ENCODE measurements around the gene GNAT2. TPM values are rescaled to one million over a fixed set of nuclear protein-coding genes. Genes with fewer than 3 reads are reported as not detected.

Gene GNAT2
- total RNA-seq, 1 donor from 2014 or later: not detected

- intact Hi-C loops (cut with micrococcal nuclease): loop anchor here (1.0 to 10.0 kb wide), 2 partner anchors 83 to 205 kb away; partner anchors contain the start of gene PSMA5
- ChIA-PET POLR2A (interaction anchor here (0.9 to 2.4 kb wide), 4 partner anchors 10 to 83 kb away, joined by 4 to 10 read pairs (median 8); partner anchors contain the start of genes AMPD2, GNAI3 and GNAT2), CTCF (interaction anchor here (2.2 to 4.9 kb wide), 5 partner anchors 9 to 84 kb away, joined by 5 to 45 read pairs (median 19); partner anchors contain the start of genes AMPD2, GNAI3 and GNAT2)
- ATAC-seq (ENCODE audit: low read depth): no peak
- H3K4me3 Mint-ChIP-seq: no peak overlapping the region
- no peak for TF ChIP-seq CTCF (IDR thresholded peaks at IDR 0.05)
- peaks cover 14% of the 10 kb centered on the region for H3K4me1 Mint-ChIP-seq
- peaks cover 64% of the 10 kb centered on the region for H3K36me3 Mint-ChIP-seq (ENCODE audit: low read depth)
- H3K27me3 Mint-ChIP-seq: no peaks in the 10 kb centered on the region
- no peaks in the 10 kb centered on the region for H3K9me3 Mint-ChIP-seq
- H3K27ac Mint-ChIP-seq: no peak overlapping the region
- DNase-seq: no peak
These were observed 10.1 kb upstream of the GNAT2 start for GRCh38 chr1:109629372-109630030.

GRCh38 chr1:109628540-109629321 lies 9.3 kb upstream of the GNAT2 start:
- H3K4me1 Mint-ChIP-seq: peaks cover 20% of the 10 kb centered on the region
- DNase-seq: no peak
- ATAC-seq (ENCODE audit: low read depth): no peak
- no peak for TF ChIP-seq CTCF (IDR thresholded peaks at IDR 0.05)
- H3K9me3 Mint-ChIP-seq: no peaks in the 10 kb centered on the region
- H3K4me3 Mint-ChIP-seq: no peak overlapping the region
- ChIA-PET POLR2A (interaction anchor here (0.9 to 2.4 kb wide), 4 partner anchors 10 to 82 kb away, joined by 3 to 6 read pairs (median 5); partner anchors contain the start of genes AMPD2, GNAI3 and GNAT2), CTCF (interaction anchor here (0.7 to 4.9 kb wide), 6 partner anchors 9 to 97 kb away, joined by 3 to 45 read pairs (median 14); partner anchors contain the start of genes AMPD2, GNAI3 and GNAT2)
- no peak overlapping the region for H3K27ac Mint-ChIP-seq
- no peaks in the 10 kb centered on the region for H3K27me3 Mint-ChIP-seq
- H3K36me3 Mint-ChIP-seq (ENCODE audit: low read depth): peaks cover 64% of the 10 kb centered on the region
- intact Hi-C loops (cut with micrococcal nuclease): loop anchor here (10.0 kb wide), 1 partner anchor 204 kb away; the partner anchor contains the start of gene PSMA5

GRCh38 chr1:109627692-109628399 lies 8.4 kb upstream of the GNAT2 start:
- ChIA-PET POLR2A (interaction anchor here (0.9 to 2.4 kb wide), 4 partner anchors 9 to 81 kb away, joined by 3 to 6 read pairs (median 5); partner anchors contain the start of genes AMPD2, GNAI3 and GNAT2), CTCF (interaction anchor here (1.1 to 4.9 kb wide), 4 partner anchors 11 to 83 kb away, joined by 3 to 45 read pairs (median 11); partner anchors contain the start of gene GNAI3)
- no peaks in the 10 kb centered on the region for H3K9me3 Mint-ChIP-seq
- no peak overlapping the region for H3K27ac Mint-ChIP-seq
- intact Hi-C loops (cut with micrococcal nuclease): loop anchor here (10.0 kb wide), 1 partner anchor 203 kb away; the partner anchor contains the start of gene PSMA5
- H3K4me3 Mint-ChIP-seq: no peak overlapping the region
- TF ChIP-seq CTCF (IDR thresholded peaks at IDR 0.05): no peak
- peaks cover 29% of the 10 kb centered on the region for H3K4me1 Mint-ChIP-seq
- no peaks in the 10 kb centered on the region for H3K27me3 Mint-ChIP-seq
- ATAC-seq (ENCODE audit: low read depth) (no peak), DNase-seq (no peak)
- peaks cover 63% of the 10 kb centered on the region for H3K36me3 Mint-ChIP-seq (ENCODE audit: low read depth)

- Mint-ChIP-seq H3K36me3 (ENCODE audit: low read depth) (peaks cover 60% of the 10 kb centered on the region), H3K4me3 (no peak overlapping the region), H3K27me3 (no peaks in the 10 kb centered on the region), H3K27ac (no peak overlapping the region), H3K4me1 (peaks cover 39% of the 10 kb centered on the region), H3K9me3 (no peaks in the 10 kb centered on the region)
- TF ChIP-seq CTCF (IDR thresholded peaks at IDR 0.05): no peak
- ChIA-PET CTCF (interaction anchor here (1.1 to 4.8 kb wide), 4 partner anchors 12 to 81 kb away, joined by 3 to 19 read pairs (median 4); no protein-coding TSS in a partner anchor), POLR2A (no interaction called here)
- intact Hi-C loops (cut with micrococcal nuclease): loop anchor here (10.0 kb wide), 1 partner anchor 202 kb away; the partner anchor contains the start of gene PSMA5
- no peak for ATAC-seq (ENCODE audit: low read depth)
- no peak for DNase-seq
These were observed 7.4 kb upstream of the GNAT2 start for GRCh38 chr1:109626682-109627408.

All from activated B cell treated with CpG ODN at 0.5 μM for 24 hours (primary cell).